GM18868 (cell line): ENCODE measurements around the gene DPPA2.

Experiments used
- ATAC-seq: cut with Tn5 transposase; IDR thresholded peaks from one replicate; pipeline ENCODE4 v1.9.1; 2021; ENCODE audit warnings: mild to moderate bottlenecking, moderate library complexity; ENCODE audit not compliant: unreplicated experiment

DPPA2 gene

DNA sequence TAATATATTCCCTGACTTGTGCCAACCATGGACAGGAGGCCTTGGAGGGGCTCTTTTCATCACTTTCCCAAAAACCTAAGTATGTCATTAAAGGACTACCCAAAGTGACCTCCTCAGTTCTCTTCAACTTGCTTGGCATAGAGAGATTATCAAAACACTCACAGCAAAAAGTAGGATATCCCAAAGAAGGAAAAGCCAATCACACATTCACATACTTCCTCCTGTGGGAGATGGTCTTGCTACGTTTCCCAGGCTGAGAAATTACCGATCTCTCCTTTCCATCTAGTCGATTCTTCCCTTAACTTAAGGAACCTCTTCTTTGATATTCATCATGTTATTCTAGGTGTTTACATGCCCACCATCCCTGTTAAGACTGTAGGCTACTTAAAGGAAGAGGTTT is 11.9 kb upstream of the DPPA2 start:
- no peak for ATAC-seq

DNA sequence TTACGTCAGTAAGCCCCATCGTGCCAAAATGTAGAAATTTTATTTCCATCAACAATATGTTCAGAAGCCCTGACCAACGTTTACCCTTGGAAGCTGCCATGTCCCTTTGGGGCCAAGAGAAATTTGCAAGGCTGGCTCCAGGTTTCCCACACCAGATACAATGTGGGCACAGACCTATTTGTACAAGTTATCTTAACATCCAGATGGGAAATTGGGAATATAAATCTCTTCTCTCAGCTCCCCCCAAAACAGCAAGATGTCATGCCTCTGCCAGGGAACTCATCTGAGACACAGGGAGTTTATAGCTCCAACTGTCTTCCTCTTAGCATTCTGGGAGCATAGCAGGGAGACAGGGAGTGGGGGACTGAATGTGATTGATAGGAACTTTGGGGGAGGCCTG is 9.3 kb upstream of the DPPA2 start:
- no peak for ATAC-seq

DNA sequence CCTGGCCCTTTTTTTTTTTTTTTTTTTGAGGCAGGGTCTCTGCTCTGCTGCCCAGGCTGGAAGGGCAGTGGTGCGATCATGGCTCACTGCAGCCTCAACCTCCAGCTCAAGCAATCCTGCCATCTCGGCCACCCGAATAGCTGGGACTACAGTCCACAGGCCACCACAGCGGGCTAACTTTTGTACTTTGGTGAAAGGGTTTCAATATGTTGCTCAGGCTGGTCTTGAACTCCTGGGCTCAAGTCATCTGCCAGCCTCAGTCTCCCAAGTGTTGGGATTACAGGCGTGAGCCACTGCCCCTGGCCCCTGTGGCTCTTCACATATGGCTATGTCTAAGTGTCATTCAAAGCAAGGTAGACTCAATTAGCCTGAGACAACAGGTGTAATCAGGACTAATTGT is 8.8 kb upstream of the DPPA2 start:
- ATAC-seq = no peak

DNA sequence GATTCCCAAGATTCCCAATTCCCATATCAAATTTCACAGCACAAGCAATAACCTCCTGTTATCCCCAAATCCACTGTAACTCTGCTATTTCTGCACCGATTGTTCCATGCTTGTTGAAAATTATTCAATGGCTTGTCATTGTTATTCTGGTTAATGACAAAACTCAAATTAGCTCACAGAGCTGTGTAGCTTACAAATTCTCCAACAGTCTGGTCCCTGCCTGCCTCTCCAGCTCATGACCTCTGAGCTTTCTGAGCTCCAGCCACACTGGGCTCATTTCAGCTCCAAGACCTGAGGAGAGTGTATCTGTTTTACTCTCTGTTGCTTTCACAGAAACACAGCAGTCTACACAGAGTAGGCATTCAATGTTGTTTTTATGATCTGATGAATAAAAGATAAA is 3.3 kb downstream of the DPPA2 start:
- no peak for ATAC-seq

DNA sequence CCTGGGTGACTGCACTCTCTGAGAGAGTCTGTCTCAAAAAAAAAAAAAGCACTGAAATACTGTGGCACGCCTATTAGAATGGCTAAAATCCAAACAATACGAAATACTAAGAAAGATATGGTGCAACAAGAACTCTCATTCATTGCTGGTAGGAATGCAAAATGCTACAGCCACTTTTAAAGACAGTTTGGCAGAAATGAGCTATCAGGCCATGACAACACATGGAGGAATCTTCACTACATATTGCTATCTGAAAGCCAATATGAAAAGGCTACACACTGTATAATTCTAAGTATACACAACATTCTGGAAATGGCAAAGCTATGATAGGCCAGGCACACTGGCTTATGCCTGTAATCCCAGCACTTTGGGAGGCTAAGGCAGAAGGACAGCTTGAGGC is 18.8 kb downstream of the DPPA2 start:
- no peak for ATAC-seq

DNA sequence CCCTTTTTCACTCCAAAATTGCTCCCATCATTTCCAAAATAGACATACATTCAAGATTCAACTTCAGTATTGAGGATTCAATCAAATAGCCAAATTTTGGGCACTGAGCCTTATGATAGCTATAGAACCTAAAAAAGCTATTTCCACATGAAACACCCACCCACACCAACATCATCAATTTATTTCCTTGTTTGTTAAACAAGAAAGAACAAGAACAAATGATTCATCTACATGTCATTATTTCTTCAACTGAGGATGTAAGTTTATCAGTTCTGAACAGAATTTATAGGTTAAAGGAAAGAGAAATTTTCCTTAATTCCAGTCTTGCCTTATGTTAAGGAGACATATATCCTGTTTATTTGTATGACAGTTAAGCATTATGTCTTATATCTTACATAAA is 32.2 kb downstream of the DPPA2 start:
- ATAC-seq = no peak

DNA sequence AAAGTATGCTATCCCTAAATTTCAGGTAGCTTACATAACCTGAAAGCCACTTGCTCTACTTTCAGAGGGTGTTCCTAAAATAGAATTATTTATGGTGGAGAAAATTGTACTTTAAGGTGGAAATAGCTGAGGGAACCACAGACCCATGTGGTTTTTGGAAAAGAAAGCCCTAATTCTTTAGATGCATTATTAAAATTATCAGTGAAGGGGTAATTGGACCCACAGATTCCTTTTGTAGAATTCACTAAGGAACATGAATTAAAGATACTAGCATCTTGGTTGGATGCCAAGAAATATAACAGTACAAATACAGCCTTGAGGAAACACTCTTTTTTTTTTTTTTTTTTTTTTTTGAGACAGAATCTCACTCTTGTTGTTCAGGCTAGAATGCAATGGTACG is 37.8 kb downstream of the DPPA2 start:
- no peak for ATAC-seq

DNA sequence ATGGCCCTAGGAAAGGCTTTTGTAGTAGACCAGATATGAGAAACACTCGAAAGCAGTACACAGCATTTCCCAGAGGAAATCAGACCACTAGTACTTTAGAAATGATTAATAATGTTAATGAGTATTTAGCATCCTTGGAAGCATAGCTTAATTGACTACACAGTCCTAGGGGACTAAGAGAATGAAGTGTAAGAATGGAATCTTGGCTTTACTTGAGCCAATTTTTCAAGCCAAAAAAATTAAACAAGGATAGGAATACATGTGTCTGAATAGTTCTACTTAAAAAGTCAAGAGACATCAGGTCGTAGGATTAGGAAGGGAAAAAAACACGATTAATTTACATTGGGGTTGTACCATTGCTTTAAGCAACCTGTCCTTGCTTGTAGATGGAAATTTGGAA is 38.2 kb downstream of the DPPA2 start:
- ATAC-seq = no peak

DNA sequence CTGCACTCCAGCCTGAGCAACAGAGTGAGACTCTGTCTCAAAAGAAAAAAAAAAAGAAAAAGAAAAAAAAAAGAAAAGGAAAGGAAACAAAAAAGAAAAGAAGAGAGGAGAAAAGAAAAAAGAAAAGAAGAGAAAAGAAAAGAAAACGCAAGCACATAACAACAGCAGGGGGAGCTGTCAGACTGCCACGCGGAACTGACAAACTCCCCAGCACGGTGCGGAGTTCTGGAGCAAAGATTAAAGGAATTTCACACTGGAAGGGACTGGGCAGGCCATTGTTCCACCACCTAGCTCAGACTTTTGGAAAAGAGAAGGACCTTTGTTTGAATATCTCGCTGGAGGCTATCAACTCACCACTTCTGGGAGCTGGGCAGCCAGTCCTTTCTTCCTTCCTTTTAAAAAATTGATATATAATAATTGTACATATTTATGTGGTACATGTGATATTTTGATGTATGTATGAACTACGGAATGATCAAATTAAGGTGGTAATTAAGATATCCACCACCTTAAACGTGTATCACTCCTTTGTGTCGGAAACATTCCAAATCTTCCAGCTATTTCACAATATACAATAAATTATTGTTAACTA is 40.5 kb downstream of the DPPA2 start:
- no peak for ATAC-seq

DNA sequence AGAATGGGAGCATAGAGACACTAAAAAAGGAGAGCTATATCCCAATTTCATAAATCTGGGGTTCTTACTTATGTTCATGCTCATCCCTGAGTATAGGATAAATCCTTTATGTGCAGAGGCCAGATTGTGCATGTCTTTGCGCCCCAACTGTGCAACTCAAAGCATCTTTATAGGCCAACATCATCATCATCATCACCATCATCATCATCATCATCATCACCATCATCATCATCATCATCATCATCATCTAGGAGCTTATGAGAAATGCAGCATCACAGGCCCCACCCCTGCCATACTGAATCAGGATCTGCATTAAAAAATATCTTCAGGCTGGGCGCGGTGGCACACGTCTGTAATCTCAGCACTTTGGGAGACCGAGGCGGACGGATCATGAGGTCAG is 45.5 kb downstream of the DPPA2 start:
- no peak for ATAC-seq

DNA sequence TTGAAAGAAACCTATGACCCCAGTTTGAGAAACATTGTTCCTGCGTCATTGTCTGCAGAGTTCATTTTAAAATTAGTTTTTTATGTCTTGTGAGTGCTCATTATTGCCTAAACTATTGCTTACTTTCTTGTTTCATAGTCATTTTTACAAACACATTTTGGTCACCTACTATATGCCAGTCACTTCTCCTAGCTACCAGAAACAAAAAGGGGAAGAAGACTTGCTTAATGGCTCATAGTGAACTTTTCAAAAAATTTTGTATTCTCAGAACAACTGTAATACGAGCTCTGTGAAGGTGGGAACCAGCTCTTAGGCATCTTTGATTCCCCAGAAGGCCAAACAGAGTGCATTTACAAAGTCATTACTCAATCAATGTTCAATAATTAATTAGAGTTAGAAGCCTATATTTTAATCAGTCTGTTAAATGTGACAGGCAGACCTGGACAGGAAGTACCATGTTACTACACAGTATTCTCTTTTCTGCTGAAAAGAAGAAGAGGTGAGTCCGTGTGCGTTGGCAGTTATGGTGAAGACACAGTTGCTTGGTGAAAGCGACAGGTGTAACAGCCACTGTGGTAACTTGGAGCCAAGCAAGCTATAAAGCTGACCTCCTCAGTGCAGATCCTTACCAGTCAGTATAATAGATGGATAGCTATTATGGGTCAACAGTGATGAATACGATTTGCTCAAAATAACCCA is 46.6 kb downstream of the DPPA2 start:
- no peak for ATAC-seq

DNA sequence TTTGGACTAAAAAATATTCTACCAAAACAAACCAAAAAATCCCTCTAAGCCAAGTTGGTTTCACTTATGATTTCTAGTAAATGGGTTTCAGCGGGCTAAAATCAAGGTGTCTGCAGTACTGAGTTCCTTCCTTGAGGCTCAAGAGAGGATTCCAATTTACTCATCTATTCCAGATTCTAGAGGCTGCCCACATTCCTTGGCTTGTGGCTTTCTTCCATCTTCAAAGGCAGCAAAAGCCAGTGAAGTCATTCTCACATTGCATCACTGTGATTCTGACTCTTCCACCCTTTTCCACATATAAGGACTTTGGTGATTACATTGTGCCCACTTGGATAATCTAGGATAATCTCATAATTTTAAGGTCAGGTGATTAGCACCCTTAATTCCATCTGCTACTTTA is 48.1 kb downstream of the DPPA2 start:
- no peak for ATAC-seq

DNA sequence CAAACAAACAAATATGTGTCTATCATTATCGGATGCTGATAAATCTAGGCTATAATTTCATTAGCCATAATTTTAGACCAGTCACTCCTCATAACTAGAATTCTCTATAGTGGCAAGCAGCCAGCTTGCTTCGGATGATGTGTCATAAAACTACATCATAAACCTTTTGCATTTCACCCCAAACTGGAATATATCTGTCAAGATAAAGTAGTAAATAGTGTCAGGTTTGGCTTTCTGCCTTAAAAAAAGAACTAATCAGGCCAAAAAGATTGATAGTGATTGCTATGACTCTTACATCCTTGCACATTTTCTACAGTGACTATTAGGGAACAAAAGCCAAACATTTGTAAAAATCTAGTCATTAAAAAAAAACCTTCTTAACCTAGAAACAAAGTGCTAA is 51.0 kb downstream of the DPPA2 start:
- ATAC-seq = no peak

DNA sequence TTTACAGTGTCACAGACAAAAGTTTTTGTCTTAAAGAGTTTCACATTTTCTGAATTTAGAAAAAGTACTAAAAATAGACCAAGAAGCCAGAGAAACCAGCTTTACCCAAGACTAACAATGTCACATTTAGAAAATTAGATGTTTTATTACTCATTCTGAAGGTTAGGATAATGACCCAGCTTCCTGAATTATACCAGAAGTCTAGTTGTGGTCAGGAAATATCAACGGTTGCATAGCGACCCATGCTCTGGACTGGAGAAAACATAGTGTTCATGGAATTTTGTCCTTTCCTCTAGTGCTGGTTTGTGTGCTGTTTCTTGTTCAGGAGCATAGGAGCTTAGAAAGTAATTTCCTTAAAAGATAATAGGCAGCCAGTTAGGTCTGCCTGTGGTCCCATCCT is 59.0 kb downstream of the DPPA2 start:
- no peak for ATAC-seq

DNA sequence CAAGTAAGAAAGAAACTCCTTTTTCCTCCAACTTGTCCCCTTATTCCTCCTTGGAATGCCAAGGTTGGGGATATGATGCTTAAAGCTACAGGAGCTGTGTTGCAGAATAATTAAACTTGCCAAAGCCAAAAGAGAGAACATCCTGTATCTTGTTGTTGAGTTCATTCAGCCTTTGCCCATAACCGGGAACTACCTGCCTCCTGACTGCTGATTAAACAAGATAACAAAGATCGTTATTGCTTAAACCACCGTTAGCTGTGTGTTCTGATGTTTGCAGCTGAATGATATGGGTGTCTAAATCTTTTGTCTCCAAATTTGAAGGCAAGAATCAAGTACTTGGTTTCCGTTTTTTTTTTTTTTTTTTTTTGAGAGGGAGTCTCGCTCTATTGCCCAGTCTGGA is 61.5 kb downstream of the DPPA2 start:
- ATAC-seq = no peak

DNA sequence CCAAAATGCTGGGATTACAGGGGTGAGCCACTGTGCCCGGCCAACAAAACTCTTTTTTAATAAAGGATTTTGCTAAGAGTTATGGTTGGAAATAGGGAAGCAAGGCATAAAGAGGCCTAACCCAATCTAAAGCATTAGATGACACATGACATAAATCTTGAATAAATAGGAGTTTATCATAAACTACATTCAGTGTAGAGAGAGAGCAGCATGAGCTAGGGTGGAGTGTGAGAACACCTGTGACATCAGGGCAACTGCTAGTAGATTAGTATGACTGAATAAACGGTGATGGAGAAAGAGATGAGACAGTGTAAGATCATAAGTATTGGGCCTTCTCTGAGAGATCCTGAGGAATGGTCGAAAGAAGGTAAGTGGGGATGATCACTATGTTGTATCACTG is 63.7 kb downstream of the DPPA2 start:
- no peak for ATAC-seq
